B cell (primary cell): ENCODE measurements around the gene LAGE3. TPM values are rescaled to one million over a fixed set of nuclear protein-coding genes. Genes with fewer than 3 reads are reported as not detected.

ENCODE experiments used
- ATAC-seq: fragments of 200-7000 bp; cut with Tn5 transposase; one replicate; pipeline ENCODE4 v1.10.0; 2021; ENCODE audit warnings: low read depth, mild to moderate bottlenecking, moderate number of reproducible peaks, moderate library complexity
- CTCF ChIA-PET: fragments of 350-600 bp; sonication (Branson Sonifier 250); formaldehyde crosslinking; loops from one replicate; lab custom pipeline; 2021; ENCODE audit warnings: antibody characterized with exemption, inconsistent platforms; lab: Charles Lee
- POLR2A ChIA-PET: fragments of 350-600 bp; sonication (Branson Sonifier 250); formaldehyde crosslinking; loops from one replicate; lab custom pipeline; 2021; ENCODE audit warnings: antibody characterized with exemption; lab: Charles Lee
- DNase-seq: peaks from one replicate; pipeline ENCODE4 v3.0.0; 2013
- H2AFZ ChIP-seq: 2 replicates; pipeline ENCODE4 v1.6.1; 2012; ENCODE audit warnings: mild to moderate bottlenecking, low read depth, low read length; ENCODE audit not compliant: insufficient read depth, poor library complexity, severe bottlenecking
- H3K27ac ChIP-seq, 2 donors: 1 replicate in 1 of 2; 2 replicates in 1 of 2; pipeline ENCODE4 v1.5.1; 2012 to 2013; ENCODE audit warnings: low read length in 2 of 2, mild to moderate bottlenecking in 2 of 2, moderate library complexity in 1 of 2
- H3K27me3 ChIP-seq, 4 experiments: fragments of 200-600 bp in 1 of 4; sonication (generic) in 1 of 4; replicated peaks in 1 of 4; 1 replicate in 2 of 4; 2 replicates in 2 of 4; pipeline versions ENCODE4 v1.6.1 to v1.7.0; 2013 to 2016; ENCODE audit warnings: low read length in 3 of 4, mild to moderate bottlenecking in 2 of 4, mixed read lengths in 1 of 4, moderate library complexity in 1 of 4; ENCODE audit not compliant: insufficient read depth in 4 of 4, control insufficient read depth in 3 of 4; ENCODE audit errors: control extremely low read depth in 1 of 4
- H3K36me3 ChIP-seq, 2 experiments: replicated peaks in 1 of 2; 1 replicate in 1 of 2; 2 replicates in 1 of 2; pipeline versions ENCODE4 v1.6.1 to v1.7.1; 2013; ENCODE audit warnings: low read length in 1 of 2; ENCODE audit not compliant: insufficient read depth in 2 of 2, control insufficient read depth in 1 of 2; ENCODE audit errors: control extremely low read depth in 1 of 2, extremely low read depth in 1 of 2
- H3K4me1 ChIP-seq, 2 donors: fragments of 200-600 bp in 1 of 2; sonication (generic) in 1 of 2; 1 replicate in 1 of 2; 2 replicates in 1 of 2; pipeline versions ENCODE4 v1.5.1 to v1.6.1; 2013 to 2017; ENCODE audit warnings: low read length in 2 of 2; ENCODE audit not compliant: control insufficient read depth in 2 of 2, insufficient read depth in 2 of 2
- H3K4me2 ChIP-seq: replicated peaks from 2 replicates; pipeline ENCODE3; 2012; ENCODE audit warnings: mild to moderate bottlenecking, low read depth, low read length; ENCODE audit not compliant: poor library complexity, severe bottlenecking
- H3K4me3 ChIP-seq, 5 experiments: fragments of 200-600 bp in 1 of 5; sonication (generic) in 1 of 5; 1 replicate in 3 of 5; 2 replicates in 2 of 5; pipeline versions ENCODE4 v1.5.1 to v1.7.0; 2011 to 2016; ENCODE audit warnings: low read length in 4 of 5, mild to moderate bottlenecking in 4 of 5, low read depth in 2 of 5, control low read depth in 1 of 5, moderate library complexity in 1 of 5; ENCODE audit not compliant: insufficient read depth in 1 of 5; ENCODE audit errors: control extremely low read depth in 1 of 5, extremely low read depth in 1 of 5
- H3K79me2 ChIP-seq: fragments of 200-600 bp; sonication (generic); one replicate; pipeline ENCODE4 v1.6.0; 2016; ENCODE audit warnings: low read length; ENCODE audit not compliant: control insufficient read depth, insufficient read depth
- H3K9ac ChIP-seq: fragments of 200-600 bp; sonication (generic); 2 replicates; pipeline ENCODE4 v1.6.1; 2017; ENCODE audit warnings: mild to moderate bottlenecking, low read length, moderate library complexity
- H3K9me3 ChIP-seq, 3 donors: one replicate each; pipeline versions ENCODE4 v1.6.1 to v1.7.1; 2013; ENCODE audit warnings: low read length in 2 of 3; ENCODE audit not compliant: control insufficient read depth in 2 of 3, insufficient read depth in 1 of 3; ENCODE audit errors: control extremely low read depth in 1 of 3
- H4K20me1 ChIP-seq: 2 replicates; pipeline ENCODE4 v1.6.0; 2012; ENCODE audit warnings: mild to moderate bottlenecking, low read length; ENCODE audit not compliant: insufficient read depth, control insufficient read depth, poor library complexity, severe bottlenecking
- H3K27ac Mint-ChIP-seq: one replicate; pipeline ENCODE4 v1.8.0; 2021; ENCODE audit warnings: mixed read lengths
- H3K27me3 Mint-ChIP-seq: one replicate; pipeline ENCODE4 v1.8.0; 2021; ENCODE audit warnings: mixed read lengths
- H3K4me1 Mint-ChIP-seq: one replicate; pipeline ENCODE4 v1.8.0; 2021; ENCODE audit warnings: mixed read lengths
- H3K4me3 Mint-ChIP-seq: one replicate; pipeline ENCODE4 v1.8.0; 2021; ENCODE audit warnings: mixed read lengths
- H3K9me3 Mint-ChIP-seq: one replicate; pipeline ENCODE4 v1.8.0; 2022; ENCODE audit warnings: mixed read lengths; ENCODE audit not compliant: insufficient read depth
- EZH2 ChIP-seq: IDR thresholded peaks from 2 replicates; pipeline ENCODE4 v1.6.1; 2012; ENCODE audit warnings: borderline replicate concordance, low read depth, mild to moderate bottlenecking, moderate library complexity, low read length; ENCODE audit not compliant: insufficient read depth, poor library complexity, severe bottlenecking
- WGBS: methylation state at CpG from one replicate; pipeline ENCODE4 v1.1.5; 2013; ENCODE audit warnings: missing lambda C conversion rate; ENCODE audit not compliant: insufficient coverage; 5-methylcytosine and 5-hydroxymethylcytosine counted together
- intact Hi-C: fragments of 100-400 bp; cut with micrococcal nuclease; formaldehyde crosslinking; loops from one replicate; pipeline ENCODE4 v1.10.0; 2022
- polyA plus RNA-seq: library from polyadenylated mRNA; depleted of rRNA; stranded (reverse); fragments of >200 nt; gene quantifications from 2 replicates; pipeline ENCODE4 v1.2.3, GENCODE V29; 2012
- total RNA-seq, 2 donors: library from RNA; stranded (reverse); fragments of 120-200 nt in 1 of 2; gene quantifications; 1 replicate in 1 of 2; 2 replicates in 1 of 2; pipeline versions ENCODE4 v1.2.3 to v1.2.4, GENCODE V29; 2013 to 2022
- TF ChIP-seq, protein P1 (sequence below): fragments of 200-600 bp; IDR thresholded peaks from one replicate; pipeline ENCODE4 v1.8.0; 2022; ENCODE audit warnings: antibody characterized with exemption, mild to moderate bottlenecking

LAGE3 gene
- total and polyA plus RNA-seq, 2 donors (not counting 1 experiment from before 2014, with no cell fraction given): 17.0 to 19.9 TPM

DNA sequence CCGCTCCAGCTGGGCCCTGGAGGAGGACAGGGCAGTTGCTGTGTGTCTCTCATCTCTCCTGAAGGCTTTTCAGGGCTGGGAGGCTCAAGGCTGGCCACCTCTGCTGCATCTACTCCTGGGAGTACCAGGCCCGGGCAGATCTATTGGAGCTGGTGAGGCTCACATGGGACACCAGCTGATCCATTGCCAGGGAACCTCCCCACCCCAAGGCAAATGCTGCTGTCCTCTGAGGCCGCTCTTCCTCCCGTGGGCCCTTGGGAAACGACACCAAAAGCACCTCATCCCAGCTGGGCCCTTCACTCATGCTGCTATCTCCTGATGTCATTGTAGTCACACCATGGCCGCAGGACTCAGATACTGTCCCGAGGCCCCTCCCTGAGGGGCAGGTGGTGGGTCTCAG is 3.7 kb upstream of the LAGE3 start:
- no peaks in the 10 kb centered on the region for H4K20me1 ChIP-seq
- CTCF ChIA-PET: no interaction called here
- POLR2A ChIA-PET: no interaction called here

DNA sequence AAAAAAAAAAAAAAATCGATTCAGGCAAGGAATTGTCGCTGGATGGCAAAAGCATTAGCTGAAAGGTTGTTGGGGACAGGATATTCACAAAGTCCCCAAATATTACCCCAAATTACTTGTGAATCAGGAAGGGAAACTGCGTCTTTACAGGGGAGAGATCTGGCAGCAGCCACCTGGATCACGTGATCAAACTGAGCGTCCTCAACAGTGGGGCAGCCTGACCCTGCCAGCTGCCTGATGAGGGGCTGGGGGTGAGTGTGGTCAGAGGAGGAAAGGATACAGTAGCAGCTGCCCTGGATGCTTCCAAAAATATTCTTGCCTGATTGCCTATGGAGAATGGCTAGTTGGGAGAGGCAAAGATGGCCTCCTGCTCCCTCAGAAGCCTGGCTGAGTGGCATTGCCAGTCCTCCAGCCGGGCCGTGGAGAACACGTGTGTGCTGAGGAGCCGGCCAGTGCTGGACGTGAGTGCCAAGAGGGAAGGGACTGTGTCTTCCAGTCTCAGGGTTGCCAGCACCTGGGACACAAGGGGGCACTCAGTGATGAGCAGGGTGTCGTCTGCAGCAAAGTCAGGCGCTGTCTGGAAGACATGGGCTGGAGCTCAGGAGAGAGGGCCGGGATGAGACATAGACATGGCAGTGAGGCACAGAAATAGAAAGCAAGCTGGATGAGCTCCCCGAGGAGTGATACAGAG is 3.0 kb upstream of the LAGE3 start:
- peaks cover 21% of the 10 kb centered on the region for H3K4me1 Mint-ChIP-seq
- no peak overlapping the region for H3K4me3 ChIP-seq
- no peak overlapping the region for H3K9ac ChIP-seq
- ATAC-seq: no peak
- TF ChIP-seq, protein P1, sequence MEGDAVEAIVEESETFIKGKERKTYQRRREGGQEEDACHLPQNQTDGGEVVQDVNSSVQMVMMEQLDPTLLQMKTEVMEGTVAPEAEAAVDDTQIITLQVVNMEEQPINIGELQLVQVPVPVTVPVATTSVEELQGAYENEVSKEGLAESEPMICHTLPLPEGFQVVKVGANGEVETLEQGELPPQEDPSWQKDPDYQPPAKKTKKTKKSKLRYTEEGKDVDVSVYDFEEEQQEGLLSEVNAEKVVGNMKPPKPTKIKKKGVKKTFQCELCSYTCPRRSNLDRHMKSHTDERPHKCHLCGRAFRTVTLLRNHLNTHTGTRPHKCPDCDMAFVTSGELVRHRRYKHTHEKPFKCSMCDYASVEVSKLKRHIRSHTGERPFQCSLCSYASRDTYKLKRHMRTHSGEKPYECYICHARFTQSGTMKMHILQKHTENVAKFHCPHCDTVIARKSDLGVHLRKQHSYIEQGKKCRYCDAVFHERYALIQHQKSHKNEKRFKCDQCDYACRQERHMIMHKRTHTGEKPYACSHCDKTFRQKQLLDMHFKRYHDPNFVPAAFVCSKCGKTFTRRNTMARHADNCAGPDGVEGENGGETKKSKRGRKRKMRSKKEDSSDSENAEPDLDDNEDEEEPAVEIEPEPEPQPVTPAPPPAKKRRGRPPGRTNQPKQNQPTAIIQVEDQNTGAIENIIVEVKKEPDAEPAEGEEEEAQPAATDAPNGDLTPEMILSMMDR: no peak
- TF ChIP-seq EZH2: no peak
- peaks cover 15% of the 10 kb centered on the region for H3K79me2 ChIP-seq
- ChIA-PET CTCF (interaction anchor here (1.4 kb wide), 1 partner anchor 83 kb away, joined by 6 read pairs; the partner anchor contains the start of gene RPL10), POLR2A (no interaction called here)
- no peaks in the 10 kb centered on the region for H3K9me3 Mint-ChIP-seq
- H3K27ac Mint-ChIP-seq: no peak overlapping the region
- intact Hi-C loops: no loop called here
- H3K27me3 Mint-ChIP-seq: no peaks in the 10 kb centered on the region
- no peak overlapping the region for H3K4me2 ChIP-seq
- no peaks in the 10 kb centered on the region for H4K20me1 ChIP-seq
- no peaks in the 10 kb centered on the region for H3K9me3 ChIP-seq
- H2AFZ ChIP-seq: no peak overlapping the region
- no peak for DNase-seq
- H3K27me3 ChIP-seq: no peaks in the 10 kb centered on the region
- WGBS: 93% methylated on average over 8 of the region's 14 CpGs
- peaks cover 11 to 31% of the 10 kb centered on the region in 2 donors for H3K4me1 ChIP-seq
- H3K27ac ChIP-seq: no peak overlapping the region
- no peak overlapping the region for H3K4me3 Mint-ChIP-seq
- H3K36me3 ChIP-seq: peaks cover 0 to 8% of the 10 kb centered on the region in 2 experiments

More for the DNA sequence above, 3.7 kb upstream of the LAGE3 start:
- Mint-ChIP-seq H3K4me3 (no peak overlapping the region), H3K27me3 (no peaks in the 10 kb centered on the region), H3K4me1 (peaks cover 23% of the 10 kb centered on the region), H3K9me3 (no peaks in the 10 kb centered on the region), H3K27ac (no peak overlapping the region)
- WGBS: 89% methylated on average over 3 of the region's 7 CpGs
- no peak for TF ChIP-seq EZH2
- TF ChIP-seq, protein P1: no peak
- H2AFZ ChIP-seq: no peak overlapping the region
- no peak overlapping the region for H3K4me3 ChIP-seq
- no peak for ATAC-seq
- peaks cover 0 to 11% of the 10 kb centered on the region in 2 experiments for H3K36me3 ChIP-seq
- no peaks in the 10 kb centered on the region for H3K9me3 ChIP-seq
- no peak for DNase-seq
- intact Hi-C loops: no loop called here
- H3K27ac ChIP-seq: no peak overlapping the region
- H3K79me2 ChIP-seq: peaks cover 15% of the 10 kb centered on the region
- no peaks in the 10 kb centered on the region for H3K27me3 ChIP-seq
- H3K4me2 ChIP-seq: no peak overlapping the region
- no peak overlapping the region for H3K9ac ChIP-seq
- H3K4me1 ChIP-seq: peaks cover 11 to 33% of the 10 kb centered on the region in 2 donors
